ENCODE results near the gene APOB. TPM values are rescaled to one million over a fixed set of nuclear protein-coding genes. Genes with fewer than 3 reads are reported as not detected.

APOB gene
- polyA plus RNA-seq, 2 of the 4 experiments (the other 2 are of a cell fraction) = under 0.01 TPM; not detected in 1

- POLR2A ChIA-PET = no interaction called here
- 9% methylated on average over 3 of the region's 3 CpGs for WGBS (ENCODE audit: missing lambda C conversion rate)
- Histone ChIP-seq H3K27ac (no peak overlapping the region), H3K4me3 (no peak overlapping the region), H3K9me3 (no peaks in the 10 kb centered on the region; the same call in 2 of the 3 replicates), H3K4me2 (no peak overlapping the region), H3K4me1 (no peaks in the 10 kb centered on the region; the same call in 2 of the 3 replicates)
- FAIRE-seq (no peak), ATAC-seq (no peak), DNase-seq (ENCODE audit: low read depth in 1 of 2, low spot score in 1 of 2) (no peak)
- TF ChIP-seq FOXS1 (CRISPR knock-in tag; IDR thresholded peaks at IDR 0.05) (no peak), EP300 (IDR thresholded peaks at IDR 0.05) (no peak), ZFP36 (IDR thresholded peaks at IDR 0.05; ENCODE audit: borderline replicate concordance, partially characterized antibody) (no peak), NR3C1 (IDR thresholded peaks at IDR 0.05) (no peak), POLR2AphosphoS2 (conservative IDR thresholded peaks at IDR 0.05; ENCODE audit: low read length) (no peak), RFX5 (IDR thresholded peaks at IDR 0.05) (no peak), REST (IDR thresholded peaks at IDR 0.05) (no peak), RNF2 (IDR thresholded peaks at IDR 0.05; ENCODE audit: borderline replicate concordance, low read depth) (no peak), BHLHE40 (IDR thresholded peaks at IDR 0.05; ENCODE audit: low read depth, low read length) (no peak)
- CTCF ChIA-PET = interaction anchor here (2.9 kb wide), 1 partner anchor 7 kb away, joined by 18 read pairs; no protein-coding TSS in a partner anchor
Observed at GRCh38 chr2:21034972-21035279, 8.9 kb downstream of the APOB start.

DNA sequence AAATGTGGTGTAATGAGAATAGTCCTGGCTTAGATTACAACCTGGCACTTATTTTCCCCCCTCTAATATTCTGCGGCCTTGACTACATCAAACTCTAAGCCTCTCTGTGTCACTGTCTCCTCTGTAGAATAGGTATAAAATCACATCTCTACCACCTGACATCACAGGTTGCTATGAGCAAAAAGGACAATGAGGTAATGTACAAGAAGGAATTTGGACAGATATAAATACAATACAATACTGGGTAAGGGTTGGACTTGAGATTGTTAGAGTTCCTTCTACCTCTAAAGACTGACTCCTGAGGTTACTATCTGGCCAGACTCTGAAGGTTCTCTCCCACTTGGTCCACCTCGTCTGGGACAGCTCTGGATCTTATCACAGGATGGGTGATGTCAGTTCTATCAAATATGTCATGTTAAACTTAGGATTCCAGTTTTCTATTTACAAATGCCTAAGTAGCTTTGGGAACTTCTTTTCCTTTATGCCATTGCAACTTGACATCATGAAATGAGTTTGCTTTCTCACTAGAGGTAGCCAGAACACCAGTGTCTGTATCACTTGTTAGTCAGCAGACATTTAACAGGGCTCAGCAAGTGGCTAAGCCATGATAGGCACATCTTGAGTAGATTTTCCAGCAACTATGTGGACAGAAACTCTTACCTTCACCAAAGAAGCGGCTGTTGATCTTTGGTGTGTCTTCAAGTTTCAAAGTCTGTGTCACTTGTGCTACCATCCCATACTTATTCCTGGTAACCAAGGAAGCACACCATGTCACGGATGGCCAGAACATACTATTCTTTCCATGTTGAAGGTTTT, 9.5 kb downstream of the APOB start:
- ChIA-PET POLR2A (no interaction called here), CTCF (interaction anchor here (0.9 to 2.9 kb wide), 4 partner anchors 8 to 373 kb away, joined by 5 to 18 read pairs (median 8); no protein-coding TSS in a partner anchor)
- TF ChIP-seq, protein P1, sequence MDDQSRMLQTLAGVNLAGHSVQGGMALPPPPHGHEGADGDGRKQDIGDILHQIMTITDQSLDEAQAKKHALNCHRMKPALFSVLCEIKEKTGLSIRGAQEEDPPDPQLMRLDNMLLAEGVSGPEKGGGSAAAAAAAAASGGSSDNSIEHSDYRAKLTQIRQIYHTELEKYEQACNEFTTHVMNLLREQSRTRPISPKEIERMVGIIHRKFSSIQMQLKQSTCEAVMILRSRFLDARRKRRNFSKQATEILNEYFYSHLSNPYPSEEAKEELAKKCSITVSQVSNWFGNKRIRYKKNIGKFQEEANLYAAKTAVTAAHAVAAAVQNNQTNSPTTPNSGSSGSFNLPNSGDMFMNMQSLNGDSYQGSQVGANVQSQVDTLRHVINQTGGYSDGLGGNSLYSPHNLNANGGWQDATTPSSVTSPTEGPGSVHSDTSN (IDR thresholded peaks at IDR 0.05) = no peak
- TF ChIP-seq CTCF (IDR thresholded peaks at IDR 0.05) = no peak
- no peak for TF ChIP-seq KDM1A (IDR thresholded peaks at IDR 0.05; ENCODE audit: low read depth)
- TF ChIP-seq HOXB13 (CRISPR knock-in tag; IDR thresholded peaks at IDR 0.05; ENCODE audit: low read depth) = no peak
- no peak for TF ChIP-seq PHF8 (IDR thresholded peaks at IDR 0.05; ENCODE audit: borderline replicate concordance, low read depth)
- no peak for TF ChIP-seq RARB (CRISPR knock-in tag; IDR thresholded peaks at IDR 0.05)
- no peak for TF ChIP-seq RFX5 (IDR thresholded peaks at IDR 0.05)
- TF ChIP-seq HOXB5 (CRISPR knock-in tag; IDR thresholded peaks at IDR 0.05) = no peak
- TF ChIP-seq, protein P2, sequence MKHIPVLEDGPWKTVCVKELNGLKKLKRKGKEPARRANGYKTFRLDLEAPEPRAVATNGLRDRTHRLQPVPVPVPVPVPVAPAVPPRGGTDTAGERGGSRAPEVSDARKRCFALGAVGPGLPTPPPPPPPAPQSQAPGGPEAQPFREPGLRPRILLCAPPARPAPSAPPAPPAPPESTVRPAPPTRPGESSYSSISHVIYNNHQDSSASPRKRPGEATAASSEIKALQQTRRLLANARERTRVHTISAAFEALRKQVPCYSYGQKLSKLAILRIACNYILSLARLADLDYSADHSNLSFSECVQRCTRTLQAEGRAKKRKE (CRISPR knock-in tag; IDR thresholded peaks at IDR 0.05; ENCODE audit: low read depth) = no peak
- Histone ChIP-seq H3K27ac (no peak overlapping the region), H3K4me3 (no peak overlapping the region), H3K9me3 (no peaks in the 10 kb centered on the region; the same call in 2 of the 3 replicates), H3K4me1 (no peaks in the 10 kb centered on the region; the same call in 2 of the 3 replicates), H3K4me2 (no peak overlapping the region)
- 13% methylated on average over 4 of the region's 4 CpGs for WGBS (ENCODE audit: missing lambda C conversion rate)
- ATAC-seq (no peak), DNase-seq (ENCODE audit: low read depth in 1 of 2, low spot score in 1 of 2) (no peak), FAIRE-seq (no peak)

Data from A549 (cell line).